Immature natural killer cell (primary cell): ENCODE measurements around the gene RANGAP1. TPM values are rescaled to one million over a fixed set of nuclear protein-coding genes. Genes with fewer than 3 reads are reported as not detected.

Experiments used
- DNase-seq, 3 donors: peaks; one replicate each; pipeline ENCODE4 v3.0.0; 2022; ENCODE audit warnings: mixed read lengths in 1 of 3
- H3K27ac Mint-ChIP-seq, 6 donors: one replicate each; pipeline ENCODE4 v1.8.0; 2020; ENCODE audit warnings: mixed read lengths in 6 of 6, mild to moderate bottlenecking in 5 of 6, inconsistent platforms in 4 of 6, moderate library complexity in 3 of 6
- H3K27me3 Mint-ChIP-seq, 3 donors: one replicate each; pipeline ENCODE4 v1.8.0; 2020 to 2021; ENCODE audit warnings: low read depth in 3 of 3, mild to moderate bottlenecking in 3 of 3, mixed read lengths in 3 of 3, moderate library complexity in 3 of 3, inconsistent platforms in 1 of 3
- H3K36me3 Mint-ChIP-seq, 3 donors: one replicate each; pipeline ENCODE4 v1.8.0; 2020; ENCODE audit warnings: mixed read lengths in 3 of 3, inconsistent platforms in 2 of 3, mild to moderate bottlenecking in 2 of 3
- H3K4me1 Mint-ChIP-seq, 2 donors: one replicate each; pipeline ENCODE4 v1.8.0; 2020; ENCODE audit warnings: inconsistent platforms in 2 of 2, mild to moderate bottlenecking in 2 of 2, mixed read lengths in 2 of 2, moderate library complexity in 1 of 2
- H3K4me3 Mint-ChIP-seq, 5 donors: one replicate each; pipeline ENCODE4 v1.8.0; 2020; ENCODE audit warnings: mild to moderate bottlenecking in 5 of 5, mixed read lengths in 5 of 5, inconsistent platforms in 3 of 5, moderate library complexity in 3 of 5
- H3K9me3 Mint-ChIP-seq, 6 donors: one replicate each; pipeline ENCODE4 v1.8.0; 2020; ENCODE audit warnings: mild to moderate bottlenecking in 6 of 6, mixed read lengths in 6 of 6, inconsistent platforms in 4 of 6, moderate library complexity in 3 of 6
- polyA plus RNA-seq, 3 donors: library from polyadenylated mRNA; unstranded; fragments of 300-500 nt; fragmentation: Illumina TruSeq; gene quantifications; one replicate each; pipeline ENCODE4 v1.2.3, GENCODE V29; 2021

The RANGAP1 gene
- polyA plus RNA-seq, 3 donors from 2014 or later, result 10.4 to 29.9 (median 15.6) TPM

- Mint-ChIP-seq H3K27ac (peak overlapping the region in 1 of 6 donors; percentile 39), H3K27me3 (peaks cover 0 to 3% (median 1%) of the 10 kb centered on the region in 3 donors), H3K9me3 (no peaks in the 10 kb centered on the region), H3K4me3 (no peak overlapping the region), H3K36me3 (peaks cover 0 to 5% (median 4%) of the 10 kb centered on the region in 3 donors), H3K4me1 (peaks cover 3 to 5% of the 10 kb centered on the region in 2 donors)
- DNase-seq, result no peak
Observed at GRCh38 chr22:41243361-41243760, 42.6 kb downstream of the RANGAP1 start.

- no peak for DNase-seq
- H3K4me1 Mint-ChIP-seq, result peaks cover 3 to 5% of the 10 kb centered on the region in 2 donors
- H3K36me3 Mint-ChIP-seq, result peaks cover 0 to 4% (median 1%) of the 10 kb centered on the region in 3 donors
- H3K27ac Mint-ChIP-seq, result no peak overlapping the region
- no peaks in the 10 kb centered on the region for H3K9me3 Mint-ChIP-seq
- H3K4me3 Mint-ChIP-seq, result no peak overlapping the region
- peaks cover 0 to 3% (median 1%) of the 10 kb centered on the region in 3 donors for H3K27me3 Mint-ChIP-seq
Observed at GRCh38 chr22:41242396-41243117, 43.4 kb downstream of the RANGAP1 start.

DNA sequence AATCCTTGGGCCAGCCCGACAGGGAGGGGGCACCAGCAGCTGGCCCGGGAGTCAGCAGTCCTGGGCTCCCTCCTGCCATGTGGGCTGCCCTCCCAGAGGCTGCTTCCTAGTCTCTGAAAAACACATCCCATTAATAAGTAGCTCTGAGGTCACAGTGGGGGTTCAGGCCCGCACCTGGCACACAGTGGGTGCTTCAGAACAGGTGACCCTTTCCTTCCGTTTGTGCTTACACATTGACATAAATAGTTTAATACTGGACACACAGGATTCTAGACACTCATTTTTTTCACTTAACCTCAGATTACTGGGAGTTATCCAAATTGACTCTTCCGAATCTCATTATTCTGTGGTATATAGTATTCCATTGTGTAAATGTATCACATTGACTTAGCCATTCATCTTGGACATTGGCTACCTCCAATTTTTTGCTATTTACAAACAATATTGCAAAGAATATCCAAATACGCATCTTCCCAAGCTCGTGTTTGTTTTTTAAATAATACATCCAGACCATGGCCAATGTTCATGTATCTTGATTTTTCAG lies 44.8 kb downstream of the RANGAP1 start:
- no peaks in the 10 kb centered on the region for H3K9me3 Mint-ChIP-seq
- no peak overlapping the region for H3K27ac Mint-ChIP-seq
- H3K4me3 Mint-ChIP-seq, result no peak overlapping the region
- peaks cover 0 to 4% (median 0%) of the 10 kb centered on the region in 3 donors for H3K36me3 Mint-ChIP-seq
- H3K4me1 Mint-ChIP-seq, result peaks cover 5 to 8% of the 10 kb centered on the region in 2 donors
- H3K27me3 Mint-ChIP-seq, result peaks cover 0 to 6% (median 1%) of the 10 kb centered on the region in 3 donors
- no peak for DNase-seq

- Mint-ChIP-seq H3K27ac (no peak within 1 kb of the TSS), H3K36me3 (peaks cover 0 to 4% (median 0%) of the 10 kb centered on the region in 3 donors), H3K4me3 (no peak within 1 kb of the TSS), H3K9me3 (no peaks in the 10 kb centered on the region), H3K4me1 (peaks cover 5 to 8% of the 10 kb centered on the region in 2 donors), H3K27me3 (peaks cover 0 to 6% (median 1%) of the 10 kb centered on the region in 3 donors)
- DNase-seq, result no peak
Observed at GRCh38 chr22:41240377-41241132, 45.4 kb downstream of the RANGAP1 start, which contains the start of gene CHADL. TSS of gene CHADL (minus strand) at chr22:41240931. CDS start at chr22:41240881, 50 bp downstream.

- Mint-ChIP-seq H3K4me3 (peak overlapping the region in 1 of 5 donors; percentile 78), H3K36me3 (no peaks in the 10 kb centered on the region), H3K27ac (no peak overlapping the region), H3K27me3 (peaks cover 0 to 6% (median 1%) of the 10 kb centered on the region in 3 donors), H3K4me1 (peaks cover 5 to 8% of the 10 kb centered on the region in 2 donors), H3K9me3 (no peaks in the 10 kb centered on the region)
- DNase-seq, result no peak
Observed at GRCh38 chr22:41239443-41240128, 46.4 kb downstream of the RANGAP1 start.

GRCh38 chr22:41238570-41239442 lies 47.2 kb downstream of the RANGAP1 start:
- Mint-ChIP-seq H3K9me3 (no peaks in the 10 kb centered on the region), H3K27ac (peak overlapping the region in 3 of 6 donors; percentile 15 to 62 (median 59)), H3K36me3 (no peaks in the 10 kb centered on the region), H3K27me3 (peaks cover 0 to 6% (median 1%) of the 10 kb centered on the region in 3 donors), H3K4me3 (peak overlapping the region; percentile 56 to 81 (median 79)), H3K4me1 (peaks cover 5 to 8% of the 10 kb centered on the region in 2 donors)
- DNase-seq, result no peak

- Mint-ChIP-seq H3K27me3 (peaks cover 0 to 6% (median 1%) of the 10 kb centered on the region in 3 donors), H3K27ac (no peak overlapping the region), H3K36me3 (no peaks in the 10 kb centered on the region), H3K4me1 (peaks cover 5 to 8% of the 10 kb centered on the region in 2 donors), H3K9me3 (no peaks in the 10 kb centered on the region), H3K4me3 (peak overlapping the region in 3 of 5 donors; percentile 52 to 78 (median 67))
- DNase-seq, result peak; percentile 57 to 70 (median 68)
Observed at GRCh38 chr22:41237707-41238569, 48.0 kb downstream of the RANGAP1 start.

DNA sequence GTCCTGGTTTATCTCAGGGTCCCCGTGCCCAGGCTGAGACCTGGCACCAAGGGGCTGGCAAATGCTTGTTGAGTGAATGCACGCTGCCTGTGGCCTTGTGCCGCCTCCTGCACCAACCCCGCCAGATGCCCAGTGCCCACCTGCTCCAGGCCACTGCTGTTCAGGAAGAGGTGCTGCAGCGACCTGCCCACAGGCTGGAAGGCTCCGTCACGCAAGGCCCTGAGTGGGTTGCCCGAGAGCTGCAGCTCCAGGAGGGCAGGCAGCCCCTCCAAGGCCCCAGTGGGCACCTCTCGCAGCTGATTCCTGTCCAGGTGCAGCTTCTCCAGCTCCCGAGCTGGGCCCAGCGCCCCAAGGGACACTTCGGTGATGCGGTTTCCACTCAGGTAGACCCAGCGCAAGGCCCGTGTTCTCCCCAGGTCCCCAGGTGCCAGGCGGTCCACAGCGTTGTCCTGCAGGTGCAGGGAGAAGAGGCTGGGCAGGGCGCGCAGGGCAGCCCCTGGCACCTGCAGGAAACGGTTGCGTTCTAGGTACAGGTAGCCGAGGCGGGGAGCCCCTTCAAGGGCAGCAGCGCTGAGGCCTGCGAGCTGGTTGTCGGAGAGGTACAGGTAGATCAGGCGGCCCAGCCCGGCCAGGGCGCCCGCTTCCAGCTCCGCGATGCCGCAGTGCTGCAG lies 48.8 kb downstream of the RANGAP1 start:
- DNase-seq, result no peak
- Mint-ChIP-seq H3K27me3 (peaks cover 0 to 6% (median 1%) of the 10 kb centered on the region in 3 donors), H3K4me3 (peak overlapping the region; percentile 52 to 78 (median 67)), H3K27ac (no peak overlapping the region), H3K4me1 (peaks cover 5 to 8% of the 10 kb centered on the region in 2 donors), H3K9me3 (no peaks in the 10 kb centered on the region), H3K36me3 (no peaks in the 10 kb centered on the region)

GRCh38 chr22:41234815-41235695 lies 50.9 kb downstream of the RANGAP1 start:
- Mint-ChIP-seq H3K4me1 (peaks cover 5 to 8% of the 10 kb centered on the region in 2 donors), H3K9me3 (no peaks in the 10 kb centered on the region), H3K27ac (no peak overlapping the region), H3K4me3 (no peak overlapping the region), H3K27me3 (peaks cover 0 to 6% (median 1%) of the 10 kb centered on the region in 3 donors), H3K36me3 (no peaks in the 10 kb centered on the region)
- DNase-seq, result no peak

- Mint-ChIP-seq H3K4me3 (no peak overlapping the region), H3K27me3 (no peaks in the 10 kb centered on the region), H3K36me3 (peaks cover 0 to 7% (median 3%) of the 10 kb centered on the region in 3 donors), H3K9me3 (no peaks in the 10 kb centered on the region), H3K27ac (peak overlapping the region in 2 of 6 donors; percentile 21 to 30), H3K4me1 (no peaks in the 10 kb centered on the region)
- no peak for DNase-seq
Observed at GRCh38 chr22:41231369-41231768, 54.6 kb downstream of the RANGAP1 start.

- Mint-ChIP-seq H3K9me3 (no peaks in the 10 kb centered on the region), H3K36me3 (peaks cover 0 to 7% (median 3%) of the 10 kb centered on the region in 3 donors), H3K27me3 (no peaks in the 10 kb centered on the region), H3K4me3 (no peak overlapping the region), H3K27ac (no peak overlapping the region), H3K4me1 (no peaks in the 10 kb centered on the region)
- DNase-seq, result no peak
Observed at GRCh38 chr22:41230401-41230785, 55.6 kb downstream of the RANGAP1 start.
